ENCODE data around the gene SPATS2.

Gene SPATS2

GRCh38 chr12:49397000-49397399 is 29.7 kb downstream of the SPATS2 start:
- H3K4me3 ChIP-seq (replicated peaks; ENCODE audit: low read depth, low read length), result no peak overlapping the region
- no peaks in the 10 kb centered on the region for H3K27me3 ChIP-seq (replicated peaks; ENCODE audit: control insufficient read depth, insufficient read depth, low read length)
- no peaks in the 10 kb centered on the region; the same call in 1 of the 2 replicates for H3K36me3 ChIP-seq (ENCODE audit: control insufficient read depth, insufficient read depth, low read length)
- DNase-seq (ENCODE audit: extremely low read depth, insufficient read length), result no peak
- TF ChIP-seq CTCF (IDR thresholded peaks at IDR 0.05; ENCODE audit: insufficient read depth, low read length, poor library complexity, severe bottlenecking), result no peak

GRCh38 chr12:49400304-49400703 is 33.0 kb downstream of the SPATS2 start:
- H3K27me3 ChIP-seq (replicated peaks; ENCODE audit: control insufficient read depth, insufficient read depth, low read length), result no peaks in the 10 kb centered on the region
- DNase-seq (ENCODE audit: extremely low read depth, insufficient read length), result no peak
- no peak for TF ChIP-seq CTCF (IDR thresholded peaks at IDR 0.05; ENCODE audit: insufficient read depth, low read length, poor library complexity, severe bottlenecking)
- no peaks in the 10 kb centered on the region for H3K36me3 ChIP-seq (ENCODE audit: control insufficient read depth, insufficient read depth, low read length)
- no peak overlapping the region for H3K4me3 ChIP-seq (replicated peaks; ENCODE audit: low read depth, low read length)

- TF ChIP-seq CTCF (IDR thresholded peaks at IDR 0.05; ENCODE audit: insufficient read depth, low read length, poor library complexity, severe bottlenecking), result no peak
- Histone ChIP-seq H3K4me3 (replicated peaks; ENCODE audit: low read depth, low read length) (no peak overlapping the region), H3K36me3 (ENCODE audit: control insufficient read depth, insufficient read depth, low read length) (no peaks in the 10 kb centered on the region; the same call in 1 of the 2 replicates), H3K27me3 (replicated peaks; ENCODE audit: control insufficient read depth, insufficient read depth, low read length) (no peaks in the 10 kb centered on the region)
- DNase-seq (ENCODE audit: extremely low read depth, insufficient read length), result no peak
Observed at GRCh38 chr12:49403971-49404450, 36.7 kb downstream of the SPATS2 start.

GRCh38 chr12:49404956-49405355 is 37.7 kb downstream of the SPATS2 start:
- Histone ChIP-seq H3K27me3 (replicated peaks; ENCODE audit: control insufficient read depth, insufficient read depth, low read length) (no peaks in the 10 kb centered on the region), H3K36me3 (ENCODE audit: control insufficient read depth, insufficient read depth, low read length) (no peaks in the 10 kb centered on the region; the same call in 1 of the 2 replicates), H3K4me3 (replicated peaks; ENCODE audit: low read depth, low read length) (no peak overlapping the region)
- no peak for TF ChIP-seq CTCF (IDR thresholded peaks at IDR 0.05; ENCODE audit: insufficient read depth, low read length, poor library complexity, severe bottlenecking)
- DNase-seq (ENCODE audit: extremely low read depth, insufficient read length), result no peak

- H3K4me3 ChIP-seq (replicated peaks; ENCODE audit: low read depth, low read length), result no peak overlapping the region
- no peaks in the 10 kb centered on the region; the same call in 1 of the 2 replicates for H3K36me3 ChIP-seq (ENCODE audit: control insufficient read depth, insufficient read depth, low read length)
- no peak for DNase-seq (ENCODE audit: extremely low read depth, insufficient read length)
- TF ChIP-seq CTCF (IDR thresholded peaks at IDR 0.05; ENCODE audit: insufficient read depth, low read length, poor library complexity, severe bottlenecking), result no peak
- no peaks in the 10 kb centered on the region for H3K27me3 ChIP-seq (replicated peaks; ENCODE audit: control insufficient read depth, insufficient read depth, low read length)
Observed at GRCh38 chr12:49410818-49411217, 43.6 kb downstream of the SPATS2 start.

- DNase-seq (ENCODE audit: extremely low read depth, insufficient read length), result no peak
- H3K36me3 ChIP-seq (ENCODE audit: control insufficient read depth, insufficient read depth, low read length), result no peaks in the 10 kb centered on the region; the same call in 1 of the 2 replicates
- no peak overlapping the region for H3K4me3 ChIP-seq (replicated peaks; ENCODE audit: low read depth, low read length)
- TF ChIP-seq CTCF (IDR thresholded peaks at IDR 0.05; ENCODE audit: insufficient read depth, low read length, poor library complexity, severe bottlenecking), result no peak
- H3K27me3 ChIP-seq (replicated peaks; ENCODE audit: control insufficient read depth, insufficient read depth, low read length), result no peaks in the 10 kb centered on the region
Observed at GRCh38 chr12:49413010-49413409, 45.7 kb downstream of the SPATS2 start.
